Measurements from ENCODE around the gene TNXB. TPM values are rescaled to one million over a fixed set of nuclear protein-coding genes. Genes with fewer than 3 reads are reported as not detected.

The TNXB gene, protein sequence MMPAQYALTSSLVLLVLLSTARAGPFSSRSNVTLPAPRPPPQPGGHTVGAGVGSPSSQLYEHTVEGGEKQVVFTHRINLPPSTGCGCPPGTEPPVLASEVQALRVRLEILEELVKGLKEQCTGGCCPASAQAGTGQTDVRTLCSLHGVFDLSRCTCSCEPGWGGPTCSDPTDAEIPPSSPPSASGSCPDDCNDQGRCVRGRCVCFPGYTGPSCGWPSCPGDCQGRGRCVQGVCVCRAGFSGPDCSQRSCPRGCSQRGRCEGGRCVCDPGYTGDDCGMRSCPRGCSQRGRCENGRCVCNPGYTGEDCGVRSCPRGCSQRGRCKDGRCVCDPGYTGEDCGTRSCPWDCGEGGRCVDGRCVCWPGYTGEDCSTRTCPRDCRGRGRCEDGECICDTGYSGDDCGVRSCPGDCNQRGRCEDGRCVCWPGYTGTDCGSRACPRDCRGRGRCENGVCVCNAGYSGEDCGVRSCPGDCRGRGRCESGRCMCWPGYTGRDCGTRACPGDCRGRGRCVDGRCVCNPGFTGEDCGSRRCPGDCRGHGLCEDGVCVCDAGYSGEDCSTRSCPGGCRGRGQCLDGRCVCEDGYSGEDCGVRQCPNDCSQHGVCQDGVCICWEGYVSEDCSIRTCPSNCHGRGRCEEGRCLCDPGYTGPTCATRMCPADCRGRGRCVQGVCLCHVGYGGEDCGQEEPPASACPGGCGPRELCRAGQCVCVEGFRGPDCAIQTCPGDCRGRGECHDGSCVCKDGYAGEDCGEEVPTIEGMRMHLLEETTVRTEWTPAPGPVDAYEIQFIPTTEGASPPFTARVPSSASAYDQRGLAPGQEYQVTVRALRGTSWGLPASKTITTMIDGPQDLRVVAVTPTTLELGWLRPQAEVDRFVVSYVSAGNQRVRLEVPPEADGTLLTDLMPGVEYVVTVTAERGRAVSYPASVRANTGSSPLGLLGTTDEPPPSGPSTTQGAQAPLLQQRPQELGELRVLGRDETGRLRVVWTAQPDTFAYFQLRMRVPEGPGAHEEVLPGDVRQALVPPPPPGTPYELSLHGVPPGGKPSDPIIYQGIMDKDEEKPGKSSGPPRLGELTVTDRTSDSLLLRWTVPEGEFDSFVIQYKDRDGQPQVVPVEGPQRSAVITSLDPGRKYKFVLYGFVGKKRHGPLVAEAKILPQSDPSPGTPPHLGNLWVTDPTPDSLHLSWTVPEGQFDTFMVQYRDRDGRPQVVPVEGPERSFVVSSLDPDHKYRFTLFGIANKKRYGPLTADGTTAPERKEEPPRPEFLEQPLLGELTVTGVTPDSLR (N-terminal part only)
- 100 to 1,000 TPM in 3 of 4 donors, 10 to 100 TPM in 1; 90.6 to 217 (median 181) TPM for total RNA-seq

DNA sequence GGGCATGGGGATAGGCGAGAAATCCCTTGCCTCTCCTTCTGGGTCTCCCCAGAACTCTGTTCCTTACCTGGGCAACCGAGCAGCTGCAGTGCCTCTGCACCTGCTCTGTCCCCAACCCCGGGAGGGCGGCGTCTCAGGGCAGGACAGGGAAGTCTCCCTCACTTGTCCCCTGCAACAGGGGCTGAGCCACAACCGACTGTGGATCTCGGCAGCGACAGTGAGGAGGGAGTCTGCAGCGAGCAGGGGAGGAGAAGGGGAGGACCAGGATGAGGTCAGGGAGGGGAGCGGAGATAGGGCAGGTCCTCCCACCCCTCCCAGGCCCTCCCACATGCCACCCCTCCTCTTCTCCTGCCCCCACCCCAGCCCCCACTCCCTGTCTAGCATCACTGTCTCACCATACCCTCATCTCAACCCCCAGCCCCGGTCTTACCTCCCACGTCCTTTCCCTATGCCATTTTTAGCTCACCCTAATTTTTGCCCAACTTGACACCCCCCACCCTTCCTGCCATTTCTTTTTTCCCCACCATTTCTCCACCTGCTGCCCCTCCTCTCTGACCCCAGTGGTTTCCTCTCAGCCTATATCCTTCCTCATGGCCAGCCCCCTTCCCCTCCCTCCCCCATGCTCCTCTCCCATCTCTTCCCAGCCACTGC is at the start of gene TNXB:
Gene TNXB (minus strand): TSS at position 225 of the 651 bp plus-strand sequence. CDS start 11,140 bp downstream, outside the sequence.
- H3K27me3 ChIP-seq: no peaks in the 10 kb centered on the region
- no peaks in the 10 kb centered on the region for H3K36me3 ChIP-seq
- peak; percentile 74 to 80 for DNase-seq
- TF ChIP-seq, protein P1, sequence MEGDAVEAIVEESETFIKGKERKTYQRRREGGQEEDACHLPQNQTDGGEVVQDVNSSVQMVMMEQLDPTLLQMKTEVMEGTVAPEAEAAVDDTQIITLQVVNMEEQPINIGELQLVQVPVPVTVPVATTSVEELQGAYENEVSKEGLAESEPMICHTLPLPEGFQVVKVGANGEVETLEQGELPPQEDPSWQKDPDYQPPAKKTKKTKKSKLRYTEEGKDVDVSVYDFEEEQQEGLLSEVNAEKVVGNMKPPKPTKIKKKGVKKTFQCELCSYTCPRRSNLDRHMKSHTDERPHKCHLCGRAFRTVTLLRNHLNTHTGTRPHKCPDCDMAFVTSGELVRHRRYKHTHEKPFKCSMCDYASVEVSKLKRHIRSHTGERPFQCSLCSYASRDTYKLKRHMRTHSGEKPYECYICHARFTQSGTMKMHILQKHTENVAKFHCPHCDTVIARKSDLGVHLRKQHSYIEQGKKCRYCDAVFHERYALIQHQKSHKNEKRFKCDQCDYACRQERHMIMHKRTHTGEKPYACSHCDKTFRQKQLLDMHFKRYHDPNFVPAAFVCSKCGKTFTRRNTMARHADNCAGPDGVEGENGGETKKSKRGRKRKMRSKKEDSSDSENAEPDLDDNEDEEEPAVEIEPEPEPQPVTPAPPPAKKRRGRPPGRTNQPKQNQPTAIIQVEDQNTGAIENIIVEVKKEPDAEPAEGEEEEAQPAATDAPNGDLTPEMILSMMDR (IDR thresholded peaks at IDR 0.05): no peak
- TF ChIP-seq POLR2A (IDR thresholded peaks at IDR 0.05): peak; percentile 31 to 62
- intact Hi-C loops (cut with DNase I; ENCODE audit: low total_unique reads): no loop called here
- H3K4me3 ChIP-seq: peak within 1 kb of the TSS; percentile 50 to 57
- H3K9me3 ChIP-seq: no peaks in the 10 kb centered on the region
- H3K27ac ChIP-seq: peak within 1 kb of the TSS; percentile 93 to 94
- H3K4me1 ChIP-seq: peaks cover 7 to 37% of the 10 kb centered on the region in 2 donors

DNA sequence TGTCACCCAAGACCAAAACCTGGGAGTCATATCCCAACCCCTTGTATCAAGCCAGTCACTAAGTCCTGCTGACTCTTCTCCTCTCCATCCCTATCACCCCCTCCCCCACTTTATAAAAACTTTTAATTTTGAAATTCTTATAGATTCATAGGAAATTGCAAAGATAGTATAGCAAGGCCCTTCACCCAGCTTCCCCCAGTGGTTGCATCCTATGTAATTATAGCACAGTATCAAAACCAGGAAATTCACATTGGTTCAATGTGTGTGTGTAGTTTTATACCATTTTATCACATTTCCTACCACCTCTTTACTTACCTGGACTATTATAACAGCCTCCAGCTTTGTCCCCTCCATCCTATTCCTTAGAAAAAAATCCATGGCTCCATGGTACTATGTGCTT is 48.9 kb upstream of the TNXB start:
- DNase-seq: no peak
- Histone ChIP-seq H3K27ac (no peak overlapping the region), H3K9me3 (no peaks in the 10 kb centered on the region), H3K4me3 (no peak overlapping the region), H3K36me3 (no peaks in the 10 kb centered on the region), H3K27me3 (no peaks in the 10 kb centered on the region), H3K4me1 (peaks cover 0 to 8% of the 10 kb centered on the region in 2 donors)
- TF ChIP-seq, protein P1 (IDR thresholded peaks at IDR 0.05): no peak
- TF ChIP-seq POLR2A (IDR thresholded peaks at IDR 0.05): no peak
- intact Hi-C loops (cut with DNase I; ENCODE audit: low total_unique reads): no loop called here

DNA sequence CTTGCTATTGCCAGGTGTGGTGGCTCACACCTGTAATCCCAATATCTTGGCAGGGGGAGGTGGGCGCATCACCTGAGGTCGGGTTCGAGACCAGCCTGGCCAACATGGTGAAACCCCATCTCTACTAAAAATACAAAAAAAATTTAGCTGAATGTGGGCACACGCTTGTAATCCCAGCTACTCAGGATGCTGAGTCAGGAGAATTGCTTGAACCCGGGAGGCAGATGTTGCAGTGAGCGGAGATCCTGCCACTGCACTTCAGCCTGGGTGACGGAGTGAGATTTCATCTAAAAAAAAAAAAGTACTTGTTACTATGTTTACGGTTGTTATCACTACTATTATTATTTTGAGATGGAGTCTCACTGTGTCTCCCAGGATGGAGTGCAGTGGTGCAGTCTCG is 47.8 kb upstream of the TNXB start:
- intact Hi-C loops (cut with DNase I; ENCODE audit: low total_unique reads): no loop called here
- Histone ChIP-seq H3K27ac (no peak overlapping the region), H3K9me3 (no peaks in the 10 kb centered on the region), H3K4me1 (peaks cover 5 to 17% of the 10 kb centered on the region in 2 donors), H3K4me3 (no peak overlapping the region), H3K36me3 (no peaks in the 10 kb centered on the region), H3K27me3 (no peaks in the 10 kb centered on the region)
- DNase-seq: no peak
- TF ChIP-seq POLR2A (IDR thresholded peaks at IDR 0.05): no peak
- TF ChIP-seq, protein P1 (IDR thresholded peaks at IDR 0.05): no peak

DNA sequence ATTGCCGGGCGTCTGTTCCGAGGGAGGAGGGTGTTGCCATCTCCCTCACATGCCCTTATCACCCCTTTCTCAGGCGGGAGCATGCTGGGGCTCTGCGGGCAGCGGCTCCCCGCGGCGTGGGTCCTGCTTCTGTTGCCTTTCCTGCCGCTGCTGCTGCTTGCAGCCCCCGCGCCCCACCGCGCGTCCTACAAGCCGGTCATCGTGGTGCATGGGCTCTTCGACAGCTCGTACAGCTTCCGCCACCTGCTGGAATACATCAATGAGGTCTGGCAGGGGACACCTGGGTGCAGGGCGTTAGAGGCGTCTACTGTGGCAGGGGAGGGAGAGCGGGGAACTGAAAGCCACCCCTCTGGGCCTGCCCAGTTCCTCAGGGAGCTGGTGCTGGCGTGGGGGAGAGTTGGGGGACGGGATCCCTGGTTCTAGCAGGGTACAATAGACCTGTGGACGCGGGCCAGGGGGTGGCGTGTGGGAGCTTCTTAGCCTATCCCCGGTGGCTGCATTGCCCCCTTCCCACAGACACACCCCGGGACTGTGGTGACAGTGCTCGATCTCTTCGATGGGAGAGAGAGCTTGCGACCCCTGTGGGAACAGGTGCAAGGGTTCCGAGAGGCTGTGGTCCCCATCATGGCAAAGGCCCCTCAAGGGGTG is 45.5 kb upstream of the TNXB start:
- TF ChIP-seq POLR2A (IDR thresholded peaks at IDR 0.05): no peak
- TF ChIP-seq, protein P1 (IDR thresholded peaks at IDR 0.05): peak; percentile 50 to 75 (median 62)
- intact Hi-C loops (cut with DNase I; ENCODE audit: low total_unique reads): no loop called here
- Histone ChIP-seq H3K36me3 (no peaks in the 10 kb centered on the region), H3K4me1 (peaks cover 5 to 17% of the 10 kb centered on the region in 2 donors), H3K27me3 (no peaks in the 10 kb centered on the region), H3K4me3 (peak overlapping the region; percentile 68 to 86), H3K9me3 (no peaks in the 10 kb centered on the region), H3K27ac (peak overlapping the region; percentile 93 to 97)
- peak; percentile 65 to 71 for DNase-seq
